GM23338 (cell line): Measurements from ENCODE around the gene PLA2G7. TPM values are rescaled to one million over a fixed set of nuclear protein-coding genes. Genes with fewer than 3 reads are reported as not detected.

Experiments
- CREB1 ChIP-seq: fragments of 250-450 bp; sonication (Bioruptor Pico); IDR thresholded peaks from 2 replicates; pipeline ENCODE4 v1.5.0; 2020; ENCODE audit warnings: low read depth, mild to moderate bottlenecking, moderate library complexity
- ETS1 ChIP-seq: IDR thresholded peaks from 2 replicates; pipeline ENCODE4 v1.6.1; 2016; ENCODE audit warnings: antibody characterized with exemption
- EZH2 ChIP-seq: fragments of 200-600 bp; sonication (generic); IDR thresholded peaks from one replicate; pipeline ENCODE4 v1.8.0; 2017; ENCODE audit warnings: antibody characterized with exemption, mild to moderate bottlenecking, low read depth; ENCODE audit not compliant: unreplicated experiment
- JUNB ChIP-seq: IDR thresholded peaks from one replicate; pipeline ENCODE4 v1.6.1; 2016; ENCODE audit warnings: antibody characterized with exemption; ENCODE audit not compliant: unreplicated experiment
- NANOG ChIP-seq: IDR thresholded peaks from 2 replicates; pipeline ENCODE4 v1.6.1; 2016; ENCODE audit warnings: antibody characterized with exemption, borderline replicate concordance
- POLR2AphosphoS5 ChIP-seq: IDR thresholded peaks from 2 replicates; pipeline ENCODE4 v1.6.1; 2016; ENCODE audit warnings: antibody characterized with exemption, low read depth
- STAT1 ChIP-seq: IDR thresholded peaks from one replicate; pipeline ENCODE4 v1.6.1; 2016; ENCODE audit warnings: antibody characterized with exemption; ENCODE audit not compliant: unreplicated experiment
- ZNF331 ChIP-seq: fragments of 250-450 bp; sonication (Bioruptor Pico); IDR thresholded peaks from 2 replicates; pipeline ENCODE4 v1.5.0; 2020; ENCODE audit warnings: low read depth, mild to moderate bottlenecking, moderate library complexity
- polyA plus RNA-seq: library from polyadenylated mRNA; unstranded; fragments of >200 nt; fragmentation: Nextera tagmentation; extraction: Ambion mirVana; gene quantifications from 2 replicates; pipeline ENCODE4 v1.2.1, GENCODE V29; 2016
- total RNA-seq: library from RNA; depleted of rRNA; stranded (reverse); fragments of >200 nt; shearing (Covaris generic); gene quantifications from 2 replicates; pipeline ENCODE4 v1.2.3, GENCODE V29; 2014
- TF ChIP-seq, protein P1 (sequence below): fragments of 250-450 bp; sonication (Bioruptor Pico); IDR thresholded peaks from 2 replicates; pipeline ENCODE4 v1.5.0; 2020; ENCODE audit warnings: mild to moderate bottlenecking, moderate library complexity
- TF ChIP-seq, protein P2 (sequence below), 2 experiments: fragments of 200-600 bp in 1 of 2; sonication (generic) in 1 of 2; conservative IDR thresholded peaks; 2 replicates each; pipeline versions ENCODE4 v1.5.1 to v1.6.1; 2016 to 2017; ENCODE audit warnings: antibody characterized with exemption in 2 of 2, low read depth in 2 of 2, mild to moderate bottlenecking in 2 of 2, moderate library complexity in 1 of 2

Gene PLA2G7
- total and polyA plus RNA-seq, 2 experiments from 2014 or later, result 2.4 to 2.8 TPM

DNA sequence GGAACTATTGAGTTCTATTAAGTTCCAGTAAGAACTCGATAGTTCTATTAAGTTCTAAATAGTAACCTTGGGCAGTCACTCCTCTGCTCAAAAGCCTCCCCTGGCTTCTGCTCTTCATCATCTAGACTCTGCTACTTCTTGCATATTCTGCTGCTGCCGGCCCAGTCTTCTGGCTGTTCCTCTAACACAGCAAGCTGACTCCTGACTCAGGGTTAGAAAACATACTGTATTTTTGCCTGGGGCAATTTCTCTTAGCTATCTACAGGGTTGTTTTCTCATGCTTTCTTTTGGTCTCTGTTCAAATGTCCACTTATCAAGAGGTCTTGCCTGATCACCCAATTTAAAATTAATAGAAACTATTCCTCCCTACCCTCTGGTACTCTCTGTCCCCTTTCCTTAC, 67.8 kb downstream of the PLA2G7 start (continued):
- TF ChIP-seq, protein P1, sequence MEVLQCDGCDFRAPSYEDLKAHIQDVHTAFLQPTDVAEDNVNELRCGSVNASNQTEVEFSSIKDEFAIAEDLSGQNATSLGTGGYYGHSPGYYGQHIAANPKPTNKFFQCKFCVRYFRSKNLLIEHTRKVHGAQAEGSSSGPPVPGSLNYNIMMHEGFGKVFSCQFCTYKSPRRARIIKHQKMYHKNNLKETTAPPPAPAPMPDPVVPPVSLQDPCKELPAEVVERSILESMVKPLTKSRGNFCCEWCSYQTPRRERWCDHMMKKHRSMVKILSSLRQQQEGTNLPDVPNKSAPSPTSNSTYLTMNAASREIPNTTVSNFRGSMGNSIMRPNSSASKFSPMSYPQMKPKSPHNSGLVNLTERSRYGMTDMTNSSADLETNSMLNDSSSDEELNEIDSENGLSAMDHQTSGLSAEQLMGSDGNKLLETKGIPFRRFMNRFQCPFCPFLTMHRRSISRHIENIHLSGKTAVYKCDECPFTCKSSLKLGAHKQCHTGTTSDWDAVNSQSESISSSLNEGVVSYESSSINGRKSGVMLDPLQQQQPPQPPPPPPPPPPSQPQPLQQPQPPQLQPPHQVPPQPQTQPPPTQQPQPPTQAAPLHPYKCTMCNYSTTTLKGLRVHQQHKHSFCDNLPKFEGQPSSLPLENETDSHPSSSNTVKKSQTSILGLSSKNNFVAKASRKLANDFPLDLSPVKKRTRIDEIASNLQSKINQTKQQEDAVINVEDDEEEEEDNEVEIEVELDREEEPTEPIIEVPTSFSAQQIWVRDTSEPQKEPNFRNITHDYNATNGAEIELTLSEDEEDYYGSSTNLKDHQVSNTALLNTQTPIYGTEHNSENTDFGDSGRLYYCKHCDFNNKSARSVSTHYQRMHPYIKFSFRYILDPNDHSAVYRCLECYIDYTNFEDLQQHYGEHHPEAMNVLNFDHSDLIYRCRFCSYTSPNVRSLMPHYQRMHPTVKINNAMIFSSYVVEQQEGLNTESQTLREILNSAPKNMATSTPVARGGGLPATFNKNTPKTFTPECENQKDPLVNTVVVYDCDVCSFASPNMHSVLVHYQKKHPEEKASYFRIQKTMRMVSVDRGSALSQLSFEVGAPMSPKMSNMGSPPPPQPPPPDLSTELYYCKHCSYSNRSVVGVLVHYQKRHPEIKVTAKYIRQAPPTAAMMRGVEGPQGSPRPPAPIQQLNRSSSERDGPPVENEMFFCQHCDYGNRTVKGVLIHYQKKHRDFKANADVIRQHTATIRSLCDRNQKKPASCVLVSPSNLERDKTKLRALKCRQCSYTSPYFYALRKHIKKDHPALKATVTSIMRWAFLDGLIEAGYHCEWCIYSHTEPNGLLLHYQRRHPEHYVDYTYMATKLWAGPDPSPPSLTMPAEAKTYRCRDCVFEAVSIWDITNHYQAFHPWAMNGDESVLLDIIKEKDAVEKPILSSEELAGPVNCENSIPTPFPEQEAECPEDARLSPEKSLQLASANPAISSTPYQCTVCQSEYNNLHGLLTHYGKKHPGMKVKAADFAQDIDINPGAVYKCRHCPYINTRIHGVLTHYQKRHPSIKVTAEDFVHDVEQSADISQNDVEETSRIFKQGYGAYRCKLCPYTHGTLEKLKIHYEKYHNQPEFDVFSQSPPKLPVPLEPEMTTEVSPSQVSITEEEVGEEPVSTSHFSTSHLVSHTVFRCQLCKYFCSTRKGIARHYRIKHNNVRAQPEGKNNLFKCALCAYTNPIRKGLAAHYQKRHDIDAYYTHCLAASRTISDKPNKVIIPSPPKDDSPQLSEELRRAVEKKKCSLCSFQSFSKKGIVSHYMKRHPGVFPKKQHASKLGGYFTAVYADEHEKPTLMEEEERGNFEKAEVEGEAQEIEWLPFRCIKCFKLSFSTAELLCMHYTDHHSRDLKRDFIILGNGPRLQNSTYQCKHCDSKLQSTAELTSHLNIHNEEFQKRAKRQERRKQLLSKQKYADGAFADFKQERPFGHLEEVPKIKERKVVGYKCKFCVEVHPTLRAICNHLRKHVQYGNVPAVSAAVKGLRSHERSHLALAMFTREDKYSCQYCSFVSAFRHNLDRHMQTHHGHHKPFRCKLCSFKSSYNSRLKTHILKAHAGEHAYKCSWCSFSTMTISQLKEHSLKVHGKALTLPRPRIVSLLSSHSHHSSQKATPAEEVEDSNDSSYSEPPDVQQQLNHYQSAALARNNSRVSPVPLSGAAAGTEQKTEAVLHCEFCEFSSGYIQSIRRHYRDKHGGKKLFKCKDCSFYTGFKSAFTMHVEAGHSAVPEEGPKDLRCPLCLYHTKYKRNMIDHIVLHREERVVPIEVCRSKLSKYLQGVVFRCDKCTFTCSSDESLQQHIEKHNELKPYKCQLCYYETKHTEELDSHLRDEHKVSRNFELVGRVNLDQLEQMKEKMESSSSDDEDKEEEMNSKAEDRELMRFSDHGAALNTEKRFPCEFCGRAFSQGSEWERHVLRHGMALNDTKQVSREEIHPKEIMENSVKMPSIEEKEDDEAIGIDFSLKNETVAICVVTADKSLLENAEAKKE (CRISPR knock-in tag), result no peak
- TF ChIP-seq JUNB (no peak), ZNF331 (no peak), EZH2 (no peak), STAT1 (no peak), NANOG (no peak), CREB1 (no peak), POLR2AphosphoS5 (no peak), ETS1 (no peak)
- TF ChIP-seq, protein P2, sequence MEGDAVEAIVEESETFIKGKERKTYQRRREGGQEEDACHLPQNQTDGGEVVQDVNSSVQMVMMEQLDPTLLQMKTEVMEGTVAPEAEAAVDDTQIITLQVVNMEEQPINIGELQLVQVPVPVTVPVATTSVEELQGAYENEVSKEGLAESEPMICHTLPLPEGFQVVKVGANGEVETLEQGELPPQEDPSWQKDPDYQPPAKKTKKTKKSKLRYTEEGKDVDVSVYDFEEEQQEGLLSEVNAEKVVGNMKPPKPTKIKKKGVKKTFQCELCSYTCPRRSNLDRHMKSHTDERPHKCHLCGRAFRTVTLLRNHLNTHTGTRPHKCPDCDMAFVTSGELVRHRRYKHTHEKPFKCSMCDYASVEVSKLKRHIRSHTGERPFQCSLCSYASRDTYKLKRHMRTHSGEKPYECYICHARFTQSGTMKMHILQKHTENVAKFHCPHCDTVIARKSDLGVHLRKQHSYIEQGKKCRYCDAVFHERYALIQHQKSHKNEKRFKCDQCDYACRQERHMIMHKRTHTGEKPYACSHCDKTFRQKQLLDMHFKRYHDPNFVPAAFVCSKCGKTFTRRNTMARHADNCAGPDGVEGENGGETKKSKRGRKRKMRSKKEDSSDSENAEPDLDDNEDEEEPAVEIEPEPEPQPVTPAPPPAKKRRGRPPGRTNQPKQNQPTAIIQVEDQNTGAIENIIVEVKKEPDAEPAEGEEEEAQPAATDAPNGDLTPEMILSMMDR (conservative IDR thresholded peaks at IDR 0.05; ENCODE audit: low read depth in 2 of 2), result no peak
